ENCODE data around the gene NFKBIL1.
"Not testable (repeated sequence)": the region's sequence is repeated elsewhere in the genome, so short reads cannot be mapped to it uniquely, and the experiment has no call there.

NFKBIL1 gene

DNA sequence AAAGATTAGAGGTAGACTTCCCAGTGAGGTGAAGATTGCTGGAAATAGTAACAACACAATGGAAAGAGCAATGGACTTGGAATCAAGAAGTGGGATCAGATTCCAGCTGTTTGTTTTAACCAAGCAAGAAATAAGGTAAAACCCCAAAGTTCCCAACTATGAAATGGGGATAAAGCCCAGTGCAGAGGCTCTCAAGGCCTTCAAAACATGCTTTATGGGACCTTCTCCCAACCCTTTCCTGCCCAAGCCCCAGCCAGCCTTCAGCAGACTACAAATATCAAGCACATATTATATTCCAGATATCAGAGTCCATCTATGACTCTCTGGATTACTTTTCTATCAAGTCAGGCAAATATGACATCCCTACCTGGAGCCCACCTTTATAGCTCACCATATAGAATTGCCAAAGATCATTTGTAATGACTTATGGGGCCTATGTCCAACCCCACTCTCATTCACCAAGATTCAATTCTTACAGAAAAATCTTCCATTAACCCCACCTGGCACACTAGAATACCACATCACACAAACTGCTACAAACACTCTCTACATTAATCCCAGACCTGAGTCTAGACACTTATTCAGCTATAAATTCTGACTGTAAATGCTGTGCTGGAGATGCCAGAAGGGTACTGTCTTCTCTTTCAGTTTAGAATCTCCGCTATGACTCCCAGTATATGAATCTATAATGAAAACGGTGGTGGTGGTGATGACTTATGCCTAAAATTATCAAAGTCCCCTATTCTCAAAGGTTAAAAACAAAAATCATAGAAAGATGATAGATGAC, 11.7 kb upstream of the NFKBIL1 start:
- DNase-seq = no peak

DNA sequence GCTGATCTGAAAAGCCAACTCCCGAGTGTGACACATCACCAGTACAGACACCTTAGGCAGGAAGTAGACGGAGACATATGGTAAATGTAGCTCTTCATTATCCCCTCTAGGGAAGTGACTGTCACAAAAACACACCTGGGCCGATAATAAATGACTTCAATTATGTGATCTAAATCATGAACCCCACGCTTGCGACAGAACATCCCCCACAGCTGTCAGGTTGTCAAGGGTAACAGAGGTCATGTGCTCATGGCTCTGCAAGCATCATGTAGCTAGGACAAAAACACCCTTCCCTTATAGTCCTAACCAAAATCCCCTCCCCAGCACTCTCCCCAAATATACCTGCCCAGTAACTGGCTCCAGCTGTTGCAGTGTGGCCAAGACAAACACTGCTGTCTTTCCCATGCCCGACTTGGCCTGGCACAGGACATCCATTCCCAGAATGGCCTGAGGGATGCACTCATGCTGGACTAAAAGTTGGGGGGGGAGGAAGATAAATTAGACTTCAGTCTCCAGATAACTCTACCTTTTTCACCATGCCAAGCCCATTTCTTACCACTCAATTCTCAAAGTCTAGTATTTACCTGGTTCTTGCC, 8.5 kb upstream of the NFKBIL1 start:
- DNase-seq = no peak

DNA sequence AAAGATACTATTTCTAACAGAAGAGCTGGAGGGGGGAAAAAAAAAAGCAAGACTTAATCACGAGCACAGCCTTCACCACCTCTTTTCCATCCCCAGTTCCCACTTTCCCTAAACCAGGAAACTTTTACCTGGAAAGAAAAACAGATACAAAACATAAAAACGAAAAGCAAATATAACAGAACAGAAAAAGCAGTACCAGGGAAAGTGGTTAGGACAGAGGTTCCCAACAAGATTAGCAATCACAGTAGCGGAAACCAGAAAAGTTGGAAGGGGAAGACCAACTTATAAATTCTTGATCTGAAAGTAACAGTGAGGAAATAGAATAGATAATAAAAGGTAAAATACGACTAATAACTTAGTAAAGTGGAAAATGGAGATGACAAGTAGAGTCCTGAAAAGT, 6.8 kb upstream of the NFKBIL1 start:
- no peak for DNase-seq

DNA sequence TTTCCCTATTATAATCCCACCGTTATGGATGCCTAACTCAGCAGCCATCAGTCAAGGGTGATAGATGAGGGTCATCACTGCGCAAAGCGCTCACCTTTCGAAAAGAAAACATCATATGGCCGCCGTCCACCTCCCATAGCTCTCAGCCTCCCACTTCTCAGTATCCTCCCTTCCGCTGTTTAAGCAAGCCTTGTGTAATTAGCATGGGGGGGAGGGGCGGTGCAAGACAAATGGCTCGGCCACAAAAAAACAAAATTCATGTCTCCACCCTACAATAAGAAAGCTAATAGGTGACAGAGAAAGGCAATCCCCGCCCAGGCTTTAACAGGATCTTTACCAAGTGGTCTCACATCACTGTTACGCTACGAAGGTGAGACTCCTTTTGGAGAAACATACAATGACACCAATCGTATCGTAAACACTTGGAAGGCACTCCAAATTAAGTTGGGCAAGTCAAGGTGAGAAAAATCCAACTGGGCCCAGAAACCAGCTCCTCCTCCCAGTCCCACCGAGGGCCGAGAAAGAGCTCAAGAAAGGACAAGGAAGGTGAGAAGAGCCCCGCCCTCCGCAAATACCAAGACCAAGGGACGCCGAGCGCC, 6.2 kb upstream of the NFKBIL1 start:
- peak; percentile 78 for DNase-seq

DNA sequence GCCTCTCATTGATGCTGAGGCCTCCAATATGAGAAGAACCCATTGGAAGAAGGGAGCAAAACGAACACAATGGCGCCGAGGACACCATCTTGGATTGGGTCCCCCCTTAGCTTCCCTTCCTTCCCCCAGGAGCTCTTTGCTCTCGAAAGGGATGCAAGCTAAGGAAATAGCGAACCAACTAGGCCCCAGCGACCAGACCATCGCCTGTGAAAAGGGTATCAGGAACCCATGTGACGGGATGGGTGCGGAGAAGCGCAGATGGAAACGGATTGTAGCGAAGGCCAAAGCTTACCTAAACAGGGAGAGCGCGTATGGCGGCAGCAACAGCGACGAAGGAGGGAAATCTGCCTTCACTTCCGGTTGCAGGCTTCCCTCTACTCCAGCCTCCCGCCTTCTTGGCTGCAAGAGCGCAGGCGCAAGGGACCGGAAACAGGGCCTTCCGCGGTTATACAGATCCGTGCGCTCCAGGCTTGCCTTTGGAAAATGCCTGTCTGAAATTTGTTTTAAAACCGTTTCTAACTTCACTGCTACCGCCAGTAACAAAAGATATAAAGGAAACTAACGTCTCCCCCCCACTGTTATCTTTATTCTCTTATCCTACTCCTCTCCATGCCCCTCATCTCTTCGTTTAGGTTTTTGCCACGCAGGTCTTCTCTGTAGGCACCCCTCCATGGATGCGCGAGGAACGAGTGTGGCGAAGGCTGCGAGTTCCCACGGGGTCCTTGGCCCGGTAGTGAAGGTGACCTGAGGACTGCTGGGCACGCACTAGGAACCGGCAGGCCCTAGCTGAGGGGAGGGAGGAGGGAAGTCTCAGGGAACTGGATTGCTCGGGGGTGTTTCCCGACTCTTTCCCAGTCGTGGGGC, 5.5 kb upstream of the NFKBIL1 start, which contains the start of gene DDX39B:
Gene DDX39B, minus strand, starts transcription at position 346 of the 864 bp plus-strand sequence. CDS start 1,471 bp downstream, outside the sequence.
- peak; percentile 99 for DNase-seq

DNA sequence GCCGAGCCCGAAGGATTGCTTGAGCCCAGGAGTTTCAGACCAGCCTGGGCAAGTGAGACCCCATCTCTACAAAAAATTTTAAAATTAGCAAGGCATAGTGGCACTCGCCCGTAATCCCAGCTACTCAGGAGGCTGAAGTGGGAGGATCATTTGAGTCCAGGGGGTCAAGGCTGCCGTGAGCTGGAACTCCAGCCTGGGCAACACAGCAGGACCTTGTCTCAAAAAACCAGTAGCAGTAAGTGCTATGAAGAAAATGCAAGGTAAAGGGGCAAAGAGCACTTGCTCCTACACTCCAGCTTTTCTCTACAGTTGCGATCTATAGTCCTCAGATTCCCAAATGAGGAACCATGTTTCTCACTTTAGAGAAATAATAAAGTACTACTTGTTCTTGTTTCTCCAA, 3.8 kb upstream of the NFKBIL1 start:
- DNase-seq = no peak

DNA sequence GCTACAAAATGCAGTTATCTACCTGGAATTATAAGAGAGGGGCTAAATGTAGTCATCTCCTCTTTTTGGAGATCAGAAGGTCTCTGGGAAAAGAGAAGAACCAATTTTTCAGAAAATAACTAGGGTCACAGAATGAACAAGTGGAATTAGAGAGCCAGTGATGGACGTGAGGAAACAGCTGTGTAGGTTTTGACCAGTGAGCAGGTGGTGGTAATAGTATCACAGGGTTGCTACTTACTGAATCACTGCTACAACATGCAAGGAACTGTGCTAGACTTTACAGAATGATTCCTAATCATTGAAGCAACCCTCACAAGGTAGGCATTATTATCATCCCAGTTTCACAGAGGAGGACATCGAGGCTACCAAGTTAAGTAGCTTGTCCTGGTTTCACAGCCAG, 2.7 kb upstream of the NFKBIL1 start:
- no peak for DNase-seq

DNA sequence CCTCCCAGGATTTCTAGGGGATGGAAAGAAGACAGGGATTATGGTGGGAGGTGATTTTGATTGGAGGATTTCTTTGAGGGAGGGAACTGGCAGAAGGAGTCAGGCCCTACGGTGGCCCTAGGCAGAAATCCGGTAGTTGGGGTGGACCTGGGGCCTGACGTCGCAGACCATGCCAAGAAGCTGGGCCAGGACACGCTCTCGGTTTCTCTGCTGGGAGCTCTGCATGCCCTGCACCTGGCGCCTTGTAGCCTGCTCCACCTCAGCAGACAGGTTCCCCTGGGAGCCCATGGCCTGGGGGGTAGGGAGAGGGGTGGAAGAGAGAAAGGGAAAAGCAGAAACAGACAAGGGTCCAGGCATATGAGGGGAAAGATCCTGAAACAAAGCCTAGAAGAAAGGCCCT, 2.1 kb upstream of the NFKBIL1 start:
- DNase-seq = no peak

DNA sequence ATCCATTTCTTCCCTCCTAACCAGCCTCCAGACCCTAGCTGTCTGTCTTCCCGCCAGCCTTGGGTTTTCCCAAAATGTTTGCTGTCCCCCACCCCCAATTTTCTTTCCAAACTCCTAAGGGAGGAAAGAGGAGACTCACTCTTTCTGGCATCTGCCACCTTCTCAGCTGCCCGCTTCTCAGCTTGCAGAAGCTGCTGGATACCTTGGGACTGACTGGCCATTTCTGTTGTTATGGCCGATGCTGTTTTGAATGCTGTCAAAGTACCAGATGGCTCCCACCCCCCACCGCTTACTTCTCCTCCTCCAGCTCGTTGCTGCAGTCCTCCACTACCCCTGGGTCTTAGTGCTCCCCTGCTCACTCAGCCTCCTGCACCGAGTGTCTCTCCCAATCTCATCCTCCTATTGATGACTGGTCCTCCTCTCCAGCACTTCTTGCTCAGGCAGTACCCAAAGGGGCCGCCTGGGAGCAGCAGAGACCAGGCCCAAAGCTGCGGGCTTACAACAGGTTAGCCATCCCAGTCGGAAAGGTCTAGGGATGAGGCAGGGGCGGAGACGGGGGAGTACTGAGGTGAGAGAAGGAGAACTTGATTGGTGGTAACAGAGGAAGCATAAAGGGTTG, 960 bp upstream of the NFKBIL1 start, which contains the start of gene ATP6V1G2:
Gene ATP6V1G2, minus strand, starts transcription at position 270 of the 619 bp plus-strand sequence. Its CDS starts 49 bp downstream, at position 221.
- DNase-seq = peak; percentile 98

DNA sequence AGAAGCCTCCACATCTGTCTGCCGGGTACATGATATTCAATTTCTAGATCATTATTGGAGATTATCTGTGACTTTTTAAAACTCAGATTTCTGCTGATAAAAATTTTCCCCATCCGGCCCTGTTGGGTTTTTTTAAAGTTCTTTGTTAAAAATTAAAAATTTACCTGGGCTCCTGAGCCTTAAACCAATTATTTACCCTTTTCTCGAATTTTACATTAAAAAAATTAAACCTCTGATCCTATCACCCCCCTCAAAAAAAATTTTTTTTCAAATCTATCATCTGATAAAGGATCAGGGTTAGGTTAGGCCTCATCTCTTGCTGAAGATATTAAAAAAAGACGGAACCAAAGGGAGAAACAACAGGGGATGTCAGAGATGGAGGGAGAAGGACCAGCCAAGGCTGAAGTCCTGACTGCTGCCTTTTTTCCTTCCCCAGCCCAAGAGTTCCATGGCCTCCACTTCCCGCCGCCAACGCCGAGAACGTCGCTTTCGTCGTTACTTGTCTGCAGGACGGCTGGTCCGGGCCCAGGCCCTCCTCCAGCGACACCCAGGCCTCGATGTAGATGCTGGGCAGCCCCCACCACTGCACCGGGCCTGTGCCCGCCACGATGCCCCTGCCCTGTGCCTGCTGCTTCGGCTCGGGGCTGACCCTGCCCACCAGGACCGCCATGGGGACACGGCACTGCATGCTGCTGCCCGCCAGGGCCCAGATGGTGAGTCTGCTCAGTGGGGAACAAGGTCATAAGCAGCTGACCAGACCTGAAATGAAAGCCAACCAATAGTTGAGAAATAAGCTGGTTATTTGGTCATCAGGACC, 527 bp downstream of the NFKBIL1 start:
- no peak for DNase-seq

DNA sequence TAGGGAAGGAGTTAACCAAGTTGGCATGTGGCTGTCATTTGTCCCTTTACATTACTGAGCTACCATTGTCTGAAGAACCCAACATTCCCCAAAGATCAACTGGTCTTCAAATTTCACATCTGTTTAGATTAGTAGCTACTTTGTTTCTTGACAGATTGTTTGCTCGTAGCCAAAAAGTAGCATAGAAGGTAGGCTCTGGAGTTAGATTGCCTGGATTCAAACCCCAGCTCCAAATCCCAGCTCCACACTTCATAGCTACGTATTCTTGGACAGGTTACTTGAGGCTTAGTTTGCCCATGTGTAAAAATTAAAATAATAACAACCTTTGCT, 1.1 kb downstream of the NFKBIL1 start:
- no peak for DNase-seq

DNA sequence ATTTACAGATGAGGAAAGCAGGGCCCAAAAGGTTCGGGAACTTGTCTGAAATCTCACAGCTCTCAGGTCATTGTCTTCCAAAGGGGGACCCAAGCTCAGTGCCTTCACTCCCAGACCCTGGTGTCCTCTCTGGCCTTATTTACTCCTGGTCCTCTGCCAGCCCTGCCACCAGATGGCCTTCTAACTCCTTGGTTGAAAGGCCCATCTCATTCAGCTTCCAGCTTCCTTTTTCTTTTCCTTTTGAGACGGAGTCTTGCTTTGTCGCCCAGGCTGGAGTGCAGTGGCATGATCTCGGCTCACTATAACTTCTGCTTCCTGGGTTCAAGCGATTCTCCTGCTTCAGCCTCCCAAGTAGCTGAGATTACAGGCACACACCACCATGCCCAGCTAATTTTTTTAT, 4.0 kb downstream of the NFKBIL1 start:
- not testable (repeated sequence) for DNase-seq

DNA sequence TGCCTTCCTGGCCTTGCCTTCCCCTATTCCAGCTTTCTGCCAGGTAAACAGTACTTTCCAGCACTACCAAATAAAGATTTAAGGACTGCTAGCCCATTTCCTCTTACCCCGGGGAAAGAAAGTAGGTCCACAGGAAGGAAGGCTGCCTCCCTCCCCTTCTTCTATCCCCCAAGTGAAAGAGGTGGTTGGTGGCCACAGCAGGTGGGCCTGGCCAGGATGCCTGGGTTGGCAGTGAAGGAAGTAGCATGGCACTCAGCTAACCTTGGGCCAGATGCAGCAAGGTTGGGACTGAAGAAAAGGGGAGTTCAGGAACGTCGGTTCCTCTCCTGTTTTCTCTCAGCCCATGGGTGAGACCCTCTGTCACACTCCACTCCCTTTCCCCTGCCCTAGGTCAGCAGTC, 8.9 kb downstream of the NFKBIL1 start:
- no peak for DNase-seq

DNA sequence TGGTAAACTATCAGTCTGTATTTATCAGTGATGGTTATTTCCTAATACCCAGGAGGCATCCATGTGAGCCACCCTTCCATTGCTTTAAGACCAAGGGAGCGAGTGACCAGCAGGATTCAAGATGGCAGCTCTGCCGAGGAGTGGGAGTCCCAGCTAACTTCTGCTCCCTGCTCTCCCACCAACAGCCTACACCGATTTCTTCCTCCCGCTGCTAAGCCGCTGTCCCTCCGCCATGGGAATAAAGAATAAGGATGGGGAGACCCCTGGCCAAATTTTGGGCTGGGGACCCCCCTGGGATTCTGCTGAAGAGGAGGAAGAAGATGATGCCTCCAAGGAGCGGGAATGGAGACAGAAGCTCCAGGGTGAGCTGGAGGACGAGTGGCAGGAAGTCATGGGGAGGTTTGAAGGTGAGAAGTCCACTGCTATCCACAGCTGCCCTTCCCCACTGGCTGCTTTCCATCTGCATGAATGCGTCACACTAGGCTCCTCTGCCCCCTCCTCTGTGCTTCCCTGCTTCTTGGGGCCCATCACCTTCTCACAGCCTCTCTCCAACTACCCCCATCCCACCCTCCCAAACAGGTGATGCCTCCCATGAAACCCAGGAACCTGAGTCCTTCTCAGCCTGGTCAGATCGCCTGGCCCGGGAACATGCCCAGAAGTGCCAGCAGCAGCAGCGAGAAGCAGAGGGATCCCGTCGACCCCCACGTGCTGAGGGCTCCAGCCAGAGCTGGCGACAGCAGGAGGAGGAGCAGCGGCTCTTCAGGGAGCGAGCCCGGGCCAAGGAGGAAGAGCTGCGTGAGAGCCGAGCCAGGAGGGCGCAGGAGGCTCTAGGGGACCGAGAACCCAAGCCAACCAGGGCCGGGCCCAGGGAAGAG, 10.3 kb downstream of the NFKBIL1 start:
- DNase-seq = no peak

DNA sequence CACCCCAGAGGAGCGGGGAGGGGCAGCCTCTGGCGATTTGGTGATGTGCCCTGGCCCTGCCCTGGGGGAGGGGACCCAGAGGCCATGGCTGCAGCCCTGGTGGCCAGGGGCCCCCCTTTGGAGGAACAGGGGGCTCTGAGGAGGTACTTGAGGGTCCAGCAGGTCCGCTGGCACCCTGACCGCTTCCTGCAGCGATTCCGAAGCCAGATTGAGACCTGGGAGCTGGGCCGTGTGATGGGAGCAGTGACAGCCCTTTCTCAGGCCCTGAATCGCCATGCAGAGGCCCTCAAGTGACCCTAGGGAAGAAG, 10.9 kb downstream of the NFKBIL1 start:
- DNase-seq = no peak

DNA sequence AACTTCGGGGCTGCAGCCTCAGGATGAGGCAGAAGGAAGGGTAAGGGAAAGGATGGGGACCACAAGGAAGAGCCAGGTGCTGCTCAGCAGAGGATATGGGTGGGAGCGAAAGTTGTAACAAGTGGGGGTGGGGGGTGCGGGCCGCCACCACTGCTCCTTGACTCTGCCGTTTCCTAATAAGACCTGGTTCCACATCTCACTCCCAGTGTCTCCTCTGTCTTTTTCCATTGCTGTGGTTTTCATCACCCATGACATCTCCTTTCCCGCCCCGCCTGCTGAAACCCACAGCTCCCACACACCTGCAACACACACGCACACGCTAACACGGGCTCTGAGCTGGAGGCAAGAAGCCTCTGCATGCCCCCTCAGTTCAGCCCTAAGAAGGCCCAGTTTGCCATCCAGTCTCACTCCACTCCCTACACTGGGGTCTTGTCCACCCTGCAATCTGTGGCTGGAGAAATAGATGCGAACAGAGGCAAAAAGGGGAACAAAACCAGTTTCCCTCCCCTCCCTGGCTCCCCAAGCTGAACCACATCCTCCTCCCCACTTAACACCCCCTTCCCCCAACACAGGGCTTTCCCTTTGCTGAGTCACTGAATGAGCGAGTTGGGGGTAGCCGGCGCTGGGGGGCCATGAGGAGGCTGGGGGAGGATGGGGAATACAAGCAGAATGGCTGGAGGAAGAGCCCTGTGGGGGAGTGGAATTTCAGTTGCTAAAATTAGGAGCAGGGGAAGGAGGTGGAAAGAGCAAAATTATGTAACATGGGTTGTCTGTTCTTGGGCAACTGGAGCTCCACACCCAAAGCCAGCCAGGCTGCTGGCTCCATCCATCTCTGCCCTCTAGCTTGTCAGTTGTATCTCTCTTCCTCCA, 11.5 kb downstream of the NFKBIL1 start:
- DNase-seq = no peak

DNA sequence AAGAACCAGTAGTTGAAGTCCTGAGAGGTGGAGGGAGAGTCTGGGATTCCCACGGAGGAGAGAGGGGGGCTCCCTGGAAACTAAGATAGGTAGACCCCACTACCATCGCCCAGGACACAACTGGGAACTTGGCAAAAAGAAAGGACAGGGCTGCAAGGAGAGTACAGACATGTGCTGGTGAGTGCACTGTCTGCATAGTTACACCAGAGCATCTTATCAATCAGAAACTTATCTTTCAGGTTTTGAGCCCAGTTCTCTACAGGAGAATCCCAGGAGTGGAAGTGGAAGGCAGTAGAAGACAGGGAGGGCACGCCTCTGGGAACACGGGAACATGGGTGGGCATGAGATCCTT, 12.2 kb downstream of the NFKBIL1 start:
- DNase-seq = no peak

DNA sequence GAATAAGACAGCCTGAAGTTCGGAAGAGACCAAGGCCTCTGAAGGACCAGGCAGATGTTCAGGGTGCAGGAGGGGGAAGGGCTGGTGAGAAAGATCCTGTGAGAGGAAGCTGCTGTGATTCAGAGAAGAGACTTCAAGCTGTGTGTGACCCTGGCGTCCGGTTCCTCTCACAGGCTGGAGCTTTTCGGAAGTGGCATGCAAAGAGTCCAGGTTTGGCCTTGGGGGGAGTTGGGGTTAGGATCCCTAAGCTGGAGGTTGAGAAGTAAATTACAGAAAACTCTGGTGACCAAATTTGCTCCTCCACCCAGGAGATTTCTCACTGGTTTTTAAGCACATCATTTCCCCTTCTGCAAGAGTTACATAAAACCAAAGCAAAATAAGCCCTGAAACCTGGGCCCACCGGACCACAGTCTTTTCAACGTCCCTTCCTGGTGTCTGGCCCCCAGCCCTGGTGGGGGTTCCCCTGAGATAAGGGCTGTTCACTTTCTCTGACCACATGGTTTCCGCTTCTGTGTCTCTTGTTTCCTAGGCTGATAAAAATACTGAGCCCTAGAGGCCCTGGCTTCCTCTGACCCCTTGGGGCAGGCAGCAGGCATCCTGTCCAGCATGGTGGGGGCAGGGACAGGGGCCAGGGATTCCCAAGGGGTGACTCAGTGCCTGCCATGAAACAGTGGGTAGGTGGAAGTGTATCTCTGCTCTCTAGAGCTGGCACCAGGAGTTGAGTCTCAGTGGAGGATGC, 12.7 kb downstream of the NFKBIL1 start:
- no peak for DNase-seq

DNA sequence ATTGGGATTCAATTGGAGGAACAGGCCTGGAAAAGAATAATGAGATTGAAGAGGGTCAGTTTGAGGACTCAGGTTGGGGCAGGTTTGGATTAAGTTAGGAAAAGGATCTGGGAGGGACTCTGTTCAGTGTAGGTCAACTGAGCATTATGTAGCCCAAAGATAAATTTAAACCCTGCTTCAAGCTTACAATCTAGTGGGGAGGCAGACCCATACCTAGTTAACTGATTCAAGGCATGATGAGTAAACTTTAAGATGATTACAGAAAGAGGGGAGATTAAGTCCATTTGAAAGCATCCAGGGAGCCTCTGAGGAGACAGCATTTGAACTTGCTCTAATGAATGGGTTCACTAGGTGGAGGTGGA, 13.3 kb downstream of the NFKBIL1 start:
- DNase-seq = no peak
